Nephron progenitor cell (in vitro differentiated cells): ENCODE measurements around the gene UTS2R.
"Not testable (repeated sequence)": the region's sequence is repeated elsewhere in the genome, so short reads cannot be mapped to it uniquely, and the experiment has no call there.

Experiments
- DNase-seq: peaks from one replicate; pipeline ENCODE4 v3.0.0; 2021
- H3K27ac Mint-ChIP-seq: 2 replicates; pipeline ENCODE4 v1.8.0; 2021; ENCODE audit warnings: mild to moderate bottlenecking, moderate library complexity, mixed read lengths
- H3K27me3 Mint-ChIP-seq: 2 replicates; pipeline ENCODE4 v1.8.0; 2021; ENCODE audit warnings: mild to moderate bottlenecking, low read depth, mixed read lengths; ENCODE audit not compliant: poor library complexity
- H3K36me3 Mint-ChIP-seq: 2 replicates; pipeline ENCODE4 v1.8.0; 2021; ENCODE audit warnings: low read depth, mixed read lengths
- H3K4me1 Mint-ChIP-seq: 2 replicates; pipeline ENCODE4 v1.8.0; 2021; ENCODE audit warnings: mixed read lengths
- H3K4me3 Mint-ChIP-seq: 2 replicates; pipeline ENCODE4 v1.8.0; 2021; ENCODE audit warnings: mild to moderate bottlenecking, moderate library complexity, mixed read lengths
- H3K9me3 Mint-ChIP-seq: 2 replicates; pipeline ENCODE4 v1.8.0; 2021; ENCODE audit warnings: mild to moderate bottlenecking, moderate library complexity, mixed read lengths
- TF ChIP-seq, protein P1 (sequence below): fragments of 200-600 bp; sonication (generic); IDR thresholded peaks from 2 replicates; pipeline ENCODE4 v1.5.0; 2021; ENCODE audit warnings: antibody characterized with exemption

The UTS2R gene

DNA sequence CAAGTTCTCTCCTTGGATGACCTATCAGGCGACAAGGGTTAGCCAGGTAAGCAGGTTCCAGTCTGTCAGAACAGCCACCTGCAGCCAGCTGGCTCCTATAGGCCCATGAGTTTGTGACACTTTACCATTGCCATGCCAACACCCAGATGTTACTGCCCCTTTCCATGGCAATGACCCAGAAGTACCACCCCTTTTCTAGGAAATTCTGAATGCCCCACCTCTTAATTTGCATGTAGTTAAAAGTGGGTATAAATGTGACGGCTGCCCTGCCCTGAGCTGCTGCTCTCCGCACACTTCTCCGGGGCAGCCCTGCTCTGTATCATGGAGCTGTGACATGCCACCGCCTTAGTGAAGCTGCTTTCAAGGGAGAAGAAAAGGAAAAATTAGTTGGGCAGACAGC is 28.0 kb upstream of the UTS2R start:
- no peaks in the 10 kb centered on the region for H3K36me3 Mint-ChIP-seq
- TF ChIP-seq, protein P1, sequence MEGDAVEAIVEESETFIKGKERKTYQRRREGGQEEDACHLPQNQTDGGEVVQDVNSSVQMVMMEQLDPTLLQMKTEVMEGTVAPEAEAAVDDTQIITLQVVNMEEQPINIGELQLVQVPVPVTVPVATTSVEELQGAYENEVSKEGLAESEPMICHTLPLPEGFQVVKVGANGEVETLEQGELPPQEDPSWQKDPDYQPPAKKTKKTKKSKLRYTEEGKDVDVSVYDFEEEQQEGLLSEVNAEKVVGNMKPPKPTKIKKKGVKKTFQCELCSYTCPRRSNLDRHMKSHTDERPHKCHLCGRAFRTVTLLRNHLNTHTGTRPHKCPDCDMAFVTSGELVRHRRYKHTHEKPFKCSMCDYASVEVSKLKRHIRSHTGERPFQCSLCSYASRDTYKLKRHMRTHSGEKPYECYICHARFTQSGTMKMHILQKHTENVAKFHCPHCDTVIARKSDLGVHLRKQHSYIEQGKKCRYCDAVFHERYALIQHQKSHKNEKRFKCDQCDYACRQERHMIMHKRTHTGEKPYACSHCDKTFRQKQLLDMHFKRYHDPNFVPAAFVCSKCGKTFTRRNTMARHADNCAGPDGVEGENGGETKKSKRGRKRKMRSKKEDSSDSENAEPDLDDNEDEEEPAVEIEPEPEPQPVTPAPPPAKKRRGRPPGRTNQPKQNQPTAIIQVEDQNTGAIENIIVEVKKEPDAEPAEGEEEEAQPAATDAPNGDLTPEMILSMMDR = no peak
- peaks cover 27% of the 10 kb centered on the region for H3K9me3 Mint-ChIP-seq
- H3K27me3 Mint-ChIP-seq = peaks cover 18% of the 10 kb centered on the region
- no peak for DNase-seq
- H3K4me3 Mint-ChIP-seq = no peak overlapping the region
- H3K4me1 Mint-ChIP-seq = peaks cover 50% of the 10 kb centered on the region
- no peak overlapping the region for H3K27ac Mint-ChIP-seq

GRCh38 chr17:82344175-82344907 is 27.2 kb upstream of the UTS2R start:
- H3K36me3 Mint-ChIP-seq = no peaks in the 10 kb centered on the region
- no peak overlapping the region for H3K27ac Mint-ChIP-seq
- TF ChIP-seq, protein P1 = no peak
- no peak overlapping the region for H3K4me3 Mint-ChIP-seq
- peaks cover 27% of the 10 kb centered on the region for H3K9me3 Mint-ChIP-seq
- no peak for DNase-seq
- peaks cover 14% of the 10 kb centered on the region for H3K27me3 Mint-ChIP-seq
- H3K4me1 Mint-ChIP-seq = peaks cover 50% of the 10 kb centered on the region

- no peak overlapping the region for H3K4me3 Mint-ChIP-seq
- no peak for DNase-seq
- no peaks in the 10 kb centered on the region for H3K36me3 Mint-ChIP-seq
- peaks cover 14% of the 10 kb centered on the region for H3K27me3 Mint-ChIP-seq
- peaks cover 53% of the 10 kb centered on the region for H3K4me1 Mint-ChIP-seq
- H3K27ac Mint-ChIP-seq = no peak overlapping the region
- peaks cover 25% of the 10 kb centered on the region for H3K9me3 Mint-ChIP-seq
- TF ChIP-seq, protein P1 = no peak
Measured at GRCh38 chr17:82345151-82345976, 26.2 kb upstream of the UTS2R start.

GRCh38 chr17:82346342-82347300 is 24.9 kb upstream of the UTS2R start:
- peaks cover 59% of the 10 kb centered on the region for H3K4me1 Mint-ChIP-seq
- no peak for DNase-seq
- no peaks in the 10 kb centered on the region for H3K36me3 Mint-ChIP-seq
- peaks cover 19% of the 10 kb centered on the region for H3K27me3 Mint-ChIP-seq
- peaks cover 14% of the 10 kb centered on the region for H3K9me3 Mint-ChIP-seq
- TF ChIP-seq, protein P1 = no peak
- no peak overlapping the region for H3K27ac Mint-ChIP-seq
- no peak overlapping the region for H3K4me3 Mint-ChIP-seq

DNA sequence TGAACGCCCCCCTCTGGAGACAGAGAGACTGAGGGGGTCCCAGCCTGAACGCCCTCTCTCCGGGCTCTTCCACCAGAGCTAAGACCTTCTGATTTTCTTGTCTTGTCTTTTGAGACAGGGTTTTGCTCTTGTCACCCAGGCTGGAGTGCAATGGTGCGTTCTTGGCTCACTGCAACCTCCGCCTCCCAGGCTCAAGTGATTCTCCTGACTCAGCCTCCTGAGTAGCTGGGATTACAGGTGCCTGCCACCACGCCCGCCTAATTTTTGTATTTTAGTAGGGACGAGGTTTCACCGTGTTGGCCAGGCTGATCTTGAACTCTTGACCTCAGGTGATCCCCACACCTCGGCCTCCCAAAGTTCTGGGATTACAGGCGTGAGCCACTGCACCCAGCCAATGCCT is 23.6 kb upstream of the UTS2R start:
- H3K36me3 Mint-ChIP-seq, DNase-seq, H3K9me3 Mint-ChIP-seq, H3K4me3 Mint-ChIP-seq, H3K27ac Mint-ChIP-seq: not testable (repeated sequence)
- Mint-ChIP-seq H3K27me3 (peaks cover 15% of the 10 kb centered on the region), H3K4me1 (peaks cover 56% of the 10 kb centered on the region)

DNA sequence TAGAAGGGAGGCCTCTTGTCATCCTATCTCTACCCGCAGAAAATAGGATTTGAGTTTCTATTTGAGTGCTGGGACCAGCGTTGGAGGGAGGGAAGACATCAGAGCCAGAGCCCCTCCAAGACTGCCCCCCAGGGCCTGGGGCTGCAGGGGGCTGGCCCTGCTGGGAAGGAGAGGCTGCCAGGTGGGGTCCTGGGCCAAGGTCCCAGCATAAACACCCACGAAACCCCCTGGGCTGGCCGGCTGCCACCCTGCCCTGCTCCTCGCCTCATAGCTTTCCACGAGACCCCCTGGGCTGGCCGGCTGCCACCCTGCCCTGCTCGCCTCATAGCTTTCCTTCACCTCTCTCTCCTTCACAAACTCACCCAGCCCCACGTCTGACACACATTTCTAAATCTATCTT is 23.1 kb upstream of the UTS2R start:
- DNase-seq = no peak
- Mint-ChIP-seq H3K36me3 (no peaks in the 10 kb centered on the region), H3K27me3 (peaks cover 13% of the 10 kb centered on the region), H3K27ac (no peak overlapping the region), H3K4me3 (no peak overlapping the region), H3K4me1 (peaks cover 51% of the 10 kb centered on the region), H3K9me3 (no peaks in the 10 kb centered on the region)
- TF ChIP-seq, protein P1 = no peak
